WERI-Rb-1 (cell line): ENCODE results near the gene BRCA2.

Source experiments
- DNase-seq: peaks from one replicate; pipeline ENCODE4 v3.0.0-alpha.2; 2020
- H3K27ac ChIP-seq: fragments of 250-450 bp; sonication (Bioruptor Pico); 2 replicates; pipeline ENCODE4 v1.5.1; 2020; ENCODE audit warnings: mild to moderate bottlenecking, moderate library complexity
- H3K27me3 ChIP-seq: fragments of 250-450 bp; sonication (Bioruptor Pico); 2 replicates; pipeline ENCODE4 v1.5.1; 2021; ENCODE audit warnings: mild to moderate bottlenecking, low read depth, moderate library complexity; ENCODE audit not compliant: insufficient read depth, severe bottlenecking
- H3K36me3 ChIP-seq: fragments of 250-450 bp; sonication (Bioruptor Pico); 2 replicates; pipeline ENCODE4 v1.5.1; 2020; ENCODE audit warnings: mild to moderate bottlenecking, moderate library complexity
- H3K4me3 ChIP-seq: 2 replicates; pipeline ENCODE4 v1.5.1; 2011; ENCODE audit warnings: low read depth, mild to moderate bottlenecking, control low read depth, low read length
- H3K9me3 ChIP-seq: fragments of 250-450 bp; sonication (Bioruptor Pico); 2 replicates; pipeline ENCODE4 v1.5.1; 2021; ENCODE audit warnings: mild to moderate bottlenecking, moderate library complexity; ENCODE audit not compliant: severe bottlenecking
- CTCF ChIP-seq: IDR thresholded peaks from 2 replicates; pipeline ENCODE4 v1.5.1; 2011; ENCODE audit warnings: low read depth, mild to moderate bottlenecking, control low read depth, inconsistent platforms, low read length

Gene BRCA2

GRCh38 chr13:32302461-32302860, 12.8 kb upstream of the BRCA2 start:
- Histone ChIP-seq H3K36me3 (no peaks in the 10 kb centered on the region), H3K9me3 (no peaks in the 10 kb centered on the region), H3K27ac (no peak overlapping the region), H3K27me3 (no peaks in the 10 kb centered on the region), H3K4me3 (no peak overlapping the region)
- no peak for TF ChIP-seq CTCF
- DNase-seq = no peak

GRCh38 chr13:32305646-32306045, 9.7 kb upstream of the BRCA2 start:
- TF ChIP-seq CTCF = no peak
- Histone ChIP-seq H3K27ac (no peak overlapping the region), H3K9me3 (no peaks in the 10 kb centered on the region), H3K36me3 (no peaks in the 10 kb centered on the region), H3K27me3 (no peaks in the 10 kb centered on the region), H3K4me3 (no peak overlapping the region)
- DNase-seq = no peak

GRCh38 chr13:32309312-32310133, 5.8 kb upstream of the BRCA2 start:
- no peak for TF ChIP-seq CTCF
- Histone ChIP-seq H3K36me3 (no peaks in the 10 kb centered on the region), H3K9me3 (no peaks in the 10 kb centered on the region), H3K27me3 (no peaks in the 10 kb centered on the region), H3K27ac (no peak overlapping the region), H3K4me3 (peak overlapping the region; percentile 26; the same call in 1 of the 2 replicates)
- DNase-seq = no peak

GRCh38 chr13:32310134-32310706, 5.1 kb upstream of the BRCA2 start:
- peak; percentile 23 for DNase-seq
- Histone ChIP-seq H3K4me3 (peak overlapping the region; percentile 26; the same call in 1 of the 2 replicates), H3K9me3 (no peaks in the 10 kb centered on the region), H3K27me3 (no peaks in the 10 kb centered on the region), H3K36me3 (no peaks in the 10 kb centered on the region), H3K27ac (no peak overlapping the region)
- peak; percentile 42; the same call in 1 of the 2 replicates for TF ChIP-seq CTCF

- Histone ChIP-seq H3K9me3 (no peaks in the 10 kb centered on the region), H3K27me3 (no peaks in the 10 kb centered on the region), H3K36me3 (no peaks in the 10 kb centered on the region), H3K4me3 (no peak overlapping the region), H3K27ac (no peak overlapping the region)
- no peak for DNase-seq
- TF ChIP-seq CTCF = no peak
Observed at GRCh38 chr13:32311188-32311897, 4.0 kb upstream of the BRCA2 start.
